Mucosa of gallbladder (tissue), 1 donor: ENCODE data around the gene DENND1B. TPM values are rescaled to one million over a fixed set of nuclear protein-coding genes. Genes with fewer than 3 reads are reported as not detected.
"Not testable (repeated sequence)": the region's sequence is repeated elsewhere in the genome, so short reads cannot be mapped to it uniquely, and the experiment has no call there.

Experiments
- DNase-seq: peaks from one replicate; pipeline ENCODE4 v3.0.0-alpha.2; 2020; ENCODE audit warnings: low spot score
- total RNA-seq: library from RNA; stranded (reverse); gene quantifications from one replicate; pipeline ENCODE4 v1.2.1, GENCODE V29; 2021
- donor health status: DM: no; HTN: no; CAD: no.

The DENND1B gene
- total RNA-seq, 1 donor from 2014 or later, result 17.6 TPM

- DNase-seq, result no peak
Measured at GRCh38 chr1:197743578-197743977, 31.7 kb downstream of the DENND1B start.

DNA sequence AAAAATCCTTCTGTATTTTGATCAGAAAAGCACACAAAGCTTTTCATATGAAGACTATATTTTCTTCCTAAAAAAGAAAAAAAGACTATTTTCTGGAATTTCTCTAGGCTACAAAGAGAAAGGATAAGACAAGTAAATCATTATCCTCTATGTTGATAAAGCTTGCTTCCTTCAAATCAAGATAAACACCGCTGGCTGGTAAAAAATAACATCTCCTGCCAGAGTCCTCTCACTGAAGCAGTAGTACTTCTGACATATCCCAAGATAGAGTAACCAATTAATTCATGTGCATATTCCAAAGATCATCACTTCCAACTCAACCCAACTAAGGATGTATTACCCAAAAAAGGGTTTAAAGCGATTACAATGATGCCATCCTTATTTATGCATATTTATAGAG lies 34.3 kb downstream of the DENND1B start:
- no peak for DNase-seq

GRCh38 chr1:197738927-197739326 lies 36.4 kb downstream of the DENND1B start:
- no peak for DNase-seq

GRCh38 chr1:197737916-197738315 lies 37.4 kb downstream of the DENND1B start:
- DNase-seq, result no peak

- no peak for DNase-seq
Measured at GRCh38 chr1:197736685-197737084, 38.6 kb downstream of the DENND1B start.

GRCh38 chr1:197735461-197735860 lies 39.8 kb downstream of the DENND1B start:
- DNase-seq, result no peak

DNA sequence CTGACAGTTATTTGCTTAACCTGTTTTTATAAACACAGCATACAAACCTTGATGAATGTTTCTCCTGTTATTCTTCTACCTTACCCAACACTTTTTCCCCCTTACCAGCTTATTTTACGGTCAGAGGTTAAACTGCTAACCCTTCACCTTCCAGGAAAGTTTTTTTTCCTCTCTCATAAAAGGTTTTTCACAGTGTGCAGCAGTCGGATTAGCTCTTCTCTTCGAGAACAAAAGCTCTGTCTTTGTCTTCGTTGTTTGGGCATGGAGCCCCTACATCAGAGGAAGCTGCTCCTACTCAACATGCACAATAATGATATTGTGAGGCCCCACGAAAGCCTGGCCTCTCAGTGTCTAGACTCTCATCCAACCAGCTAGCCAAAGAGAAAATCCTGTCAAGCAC lies 42.0 kb downstream of the DENND1B start:
- no peak for DNase-seq

DNA sequence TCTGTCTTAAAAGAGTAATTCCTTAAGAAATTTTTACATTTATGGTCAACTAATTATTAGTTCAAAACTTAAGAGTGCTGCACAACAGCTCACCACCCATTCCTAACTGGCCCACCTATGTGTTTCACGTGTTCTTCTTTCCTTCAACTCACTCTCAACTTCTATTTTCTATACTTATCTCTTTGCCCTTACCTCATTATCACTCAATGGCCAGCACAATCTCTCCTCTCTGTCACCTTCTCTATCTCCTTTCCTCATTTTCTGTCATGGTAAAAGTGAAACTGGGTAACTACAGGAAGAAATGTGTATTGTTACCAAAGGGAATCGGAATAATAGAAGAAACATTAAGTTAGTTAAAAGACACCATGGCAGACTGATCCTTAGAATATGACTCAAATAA lies 43.1 kb downstream of the DENND1B start:
- DNase-seq, result no peak

GRCh38 chr1:197731449-197731848 lies 43.8 kb downstream of the DENND1B start:
- no peak for DNase-seq

DNA sequence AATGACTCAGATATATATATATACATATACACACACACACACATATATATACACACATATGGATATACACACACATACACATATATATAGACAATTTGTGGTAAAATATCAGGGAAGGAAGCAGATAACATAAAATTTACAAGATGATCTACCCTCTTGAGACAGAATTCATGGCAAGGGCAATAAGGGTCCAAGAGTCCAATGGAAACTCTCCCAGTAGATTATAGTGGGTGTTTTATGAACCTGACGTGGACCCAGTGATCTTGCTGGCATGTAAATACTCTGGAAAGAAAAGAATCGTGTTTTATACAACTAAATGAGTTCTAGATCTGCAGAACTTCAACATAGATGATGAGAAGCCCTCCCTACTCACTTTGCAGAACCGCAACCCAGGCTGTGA lies 49.3 kb downstream of the DENND1B start:
- DNase-seq, result no peak

DNA sequence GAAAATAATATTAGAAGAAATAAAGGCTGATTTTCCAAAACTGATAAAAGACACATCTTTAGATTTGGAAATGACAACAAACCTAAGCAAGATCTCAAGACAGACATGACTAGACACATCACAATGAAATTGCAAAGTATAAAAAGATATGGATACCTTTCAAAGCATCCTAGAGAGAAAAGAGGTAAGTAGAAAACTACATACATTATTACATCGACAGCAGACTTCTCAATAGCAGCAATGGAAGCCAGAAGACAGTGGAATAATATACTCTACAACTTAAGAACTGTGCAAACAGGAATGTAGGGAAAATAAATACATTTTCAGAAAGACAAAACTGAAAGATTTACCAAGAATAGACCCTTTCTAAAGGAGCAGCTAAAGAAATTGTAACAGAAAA lies 50.2 kb downstream of the DENND1B start:
- DNase-seq, result no peak

GRCh38 chr1:197715806-197716205 lies 59.5 kb downstream of the DENND1B start:
- DNase-seq, result no peak

- no peak for DNase-seq
Measured at GRCh38 chr1:197706601-197707000, 68.7 kb downstream of the DENND1B start.

- no peak for DNase-seq
Measured at GRCh38 chr1:197705941-197706340, 69.3 kb downstream of the DENND1B start.

- DNase-seq, result not testable (repeated sequence)
Measured at GRCh38 chr1:197700688-197701087, 74.6 kb downstream of the DENND1B start.

DNA sequence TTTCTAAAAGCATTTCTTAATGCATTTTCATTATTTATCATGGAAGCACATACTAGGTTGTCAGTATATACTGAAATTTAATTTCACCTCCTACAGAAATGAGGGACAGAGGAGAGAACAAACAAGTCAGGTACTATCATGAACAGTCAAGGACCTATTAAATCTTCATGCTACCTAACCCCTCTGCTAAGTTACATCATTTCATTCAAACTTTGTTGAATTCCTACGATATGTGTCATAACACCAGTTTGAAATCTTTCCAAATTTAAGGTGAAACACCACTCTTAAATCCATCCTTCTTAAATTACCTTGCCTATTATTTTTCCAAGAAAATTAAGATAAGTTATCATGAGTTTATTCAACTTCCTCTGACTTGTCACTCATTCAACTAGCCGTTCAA lies 78.9 kb downstream of the DENND1B start:
- no peak for DNase-seq

- no peak for DNase-seq
Measured at GRCh38 chr1:197695961-197696360, 79.3 kb downstream of the DENND1B start.

GRCh38 chr1:197692965-197693364 lies 82.3 kb downstream of the DENND1B start:
- no peak for DNase-seq

GRCh38 chr1:197691816-197692215 lies 83.5 kb downstream of the DENND1B start:
- DNase-seq, result no peak

DNA sequence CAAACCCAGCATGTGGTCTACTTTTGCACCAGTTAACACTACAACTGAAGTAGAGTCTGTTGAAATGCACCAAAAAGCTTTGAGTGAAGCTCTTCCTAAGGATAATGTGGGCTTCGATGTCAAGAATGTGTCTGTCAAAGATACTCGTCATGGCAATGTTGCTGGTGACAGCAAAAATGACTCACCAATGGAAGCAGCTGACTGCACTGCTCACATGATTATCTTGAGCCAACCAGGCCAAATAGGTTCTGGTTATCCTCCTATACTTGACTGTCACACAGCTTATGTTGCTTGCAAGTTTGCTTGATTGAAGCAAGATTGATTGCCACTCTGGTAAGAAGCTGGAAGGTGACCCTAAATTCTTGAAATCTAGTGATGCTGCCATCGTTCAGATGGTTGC lies 85.2 kb downstream of the DENND1B start:
- DNase-seq, result no peak

GRCh38 chr1:197688233-197688632 lies 87.0 kb downstream of the DENND1B start:
- no peak for DNase-seq

GRCh38 chr1:197686702-197687355 lies 88.5 kb downstream of the DENND1B start:
- DNase-seq, result no peak

- DNase-seq, result no peak
Measured at GRCh38 chr1:197686231-197686630, 89.0 kb downstream of the DENND1B start.

GRCh38 chr1:197685785-197686184 lies 89.5 kb downstream of the DENND1B start:
- DNase-seq, result no peak
